T-helper 9 cell (primary cell): ENCODE data around the gene KRTAP1-5.
"Not testable (repeated sequence)": the region's sequence is repeated elsewhere in the genome, so short reads cannot be mapped to it uniquely, and the experiment has no call there.

Source experiments
- DNase-seq: peaks from one replicate; pipeline ENCODE4 v3.0.0-alpha.2; 2020

The KRTAP1-5 gene

DNA sequence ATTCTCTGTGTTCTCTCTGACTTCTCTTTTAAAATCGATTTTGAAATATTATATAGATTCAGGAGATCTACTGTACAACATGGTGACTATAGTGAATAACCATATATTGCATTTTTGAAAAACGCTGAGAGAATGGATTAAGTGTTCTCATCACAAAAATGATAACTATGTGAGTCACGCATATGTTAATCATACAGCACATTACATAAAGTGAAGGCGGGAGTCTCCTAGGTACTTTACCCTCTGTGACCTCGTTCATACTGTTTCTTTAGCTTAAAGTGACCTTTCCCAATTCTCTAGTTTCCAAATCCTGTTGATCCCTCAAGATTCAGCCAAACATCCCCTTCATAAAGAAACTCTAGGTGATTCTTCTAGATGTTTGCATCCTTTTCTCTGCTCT lies 24.2 kb downstream of the KRTAP1-5 start:
- DNase-seq, result no peak

DNA sequence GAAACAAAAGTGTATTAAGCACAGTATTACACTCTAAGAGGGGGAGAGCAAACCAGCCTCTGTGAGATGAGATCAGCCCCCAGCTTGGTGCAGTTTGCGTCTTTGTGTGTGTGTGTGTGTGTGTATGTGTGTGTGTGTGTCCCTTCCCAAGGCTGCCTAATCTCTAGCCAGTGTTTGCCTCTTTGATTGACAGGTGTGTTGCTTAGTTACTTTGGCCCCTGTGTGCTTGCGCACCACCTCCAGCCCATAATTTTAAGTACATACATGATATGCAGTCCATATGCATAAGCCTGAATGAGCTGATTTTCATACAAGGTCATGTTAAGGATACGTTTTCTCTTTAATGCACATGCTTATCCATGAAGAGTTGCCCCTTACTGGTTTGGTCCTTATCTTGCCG lies 25.2 kb downstream of the KRTAP1-5 start:
- no peak for DNase-seq

DNA sequence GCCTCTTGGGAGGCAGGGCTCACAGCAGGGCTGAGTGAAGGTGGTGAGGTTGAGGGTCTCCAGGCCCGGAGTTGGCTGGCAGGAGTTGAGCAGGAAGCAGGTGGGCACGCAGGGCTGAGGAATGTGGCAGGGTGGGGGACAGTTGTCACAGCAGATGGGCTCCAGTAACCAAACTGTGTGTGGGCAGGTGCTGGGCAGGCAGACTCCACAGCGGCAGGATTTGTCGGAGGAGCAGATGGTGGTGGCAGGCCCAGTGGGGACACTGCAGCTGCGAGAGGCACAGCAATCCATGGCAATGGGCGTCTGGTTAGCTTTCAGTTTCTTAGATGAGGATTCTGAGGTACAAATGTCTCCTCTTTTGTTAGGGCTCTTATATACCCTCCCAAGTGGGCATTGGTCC lies 27.4 kb downstream of the KRTAP1-5 start, which contains the start of gene KRTAP3-2:
KRTAP3-2 (minus strand) TSS at position 344 of the 400 bp plus-strand sequence; CDS start at position 291, 53 bp downstream.
- DNase-seq, result not testable (repeated sequence)

DNA sequence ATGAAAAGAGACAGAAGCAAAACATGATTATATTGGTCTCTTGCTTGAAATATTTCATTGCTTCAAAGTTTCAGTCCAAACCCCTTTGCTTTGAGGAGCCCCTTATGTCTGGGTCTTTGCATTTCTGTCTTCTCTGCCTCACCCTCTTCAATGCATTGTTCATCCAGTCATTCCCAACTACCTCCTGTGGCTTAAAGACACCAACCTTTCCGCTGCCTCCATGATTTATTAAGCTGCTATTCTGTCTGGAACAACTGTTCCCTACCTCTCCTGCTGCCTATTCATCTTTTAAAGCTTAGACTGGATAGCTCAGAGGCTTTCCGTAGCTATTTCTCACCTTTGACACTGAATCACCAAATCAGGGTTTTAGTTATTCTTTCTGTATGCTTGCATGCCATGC lies 29.6 kb downstream of the KRTAP1-5 start:
- DNase-seq, result no peak

DNA sequence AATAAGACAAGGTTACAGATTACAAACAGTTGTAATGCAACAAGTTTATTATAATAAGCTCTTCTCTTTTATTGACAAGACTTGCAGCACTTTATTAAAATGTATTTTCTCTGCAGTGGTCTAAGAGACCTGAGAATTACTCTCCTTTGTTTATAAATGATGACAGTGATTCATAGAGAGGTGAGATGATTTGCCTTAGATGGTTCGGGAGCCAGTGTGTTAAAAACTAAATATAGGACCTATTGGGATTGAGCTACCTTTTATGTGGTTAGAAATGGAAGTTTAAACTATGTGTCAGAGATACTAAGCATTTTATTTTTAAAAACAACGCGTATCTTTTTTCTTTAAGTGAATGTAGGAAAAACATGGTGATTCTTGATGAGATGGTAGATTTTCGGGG lies 30.2 kb downstream of the KRTAP1-5 start:
- no peak for DNase-seq

DNA sequence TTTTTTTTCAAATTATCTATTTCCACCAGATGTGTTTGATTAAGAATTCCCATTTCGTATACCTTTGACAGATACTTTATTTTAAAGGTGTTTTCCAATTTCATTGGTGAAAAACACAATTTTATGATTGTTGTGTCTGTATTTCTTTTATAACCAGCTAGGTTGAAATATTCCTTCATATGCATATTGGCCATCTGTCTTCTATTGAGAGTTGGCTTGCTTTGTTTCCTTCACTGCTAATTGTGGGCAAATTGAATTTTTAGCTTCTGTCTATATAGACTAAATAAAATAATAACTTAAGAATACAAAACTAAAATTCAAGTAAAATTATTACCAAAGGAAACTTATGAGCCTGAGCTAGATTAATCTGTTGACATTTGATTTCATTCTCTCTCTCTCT lies 31.9 kb downstream of the KRTAP1-5 start:
- no peak for DNase-seq

DNA sequence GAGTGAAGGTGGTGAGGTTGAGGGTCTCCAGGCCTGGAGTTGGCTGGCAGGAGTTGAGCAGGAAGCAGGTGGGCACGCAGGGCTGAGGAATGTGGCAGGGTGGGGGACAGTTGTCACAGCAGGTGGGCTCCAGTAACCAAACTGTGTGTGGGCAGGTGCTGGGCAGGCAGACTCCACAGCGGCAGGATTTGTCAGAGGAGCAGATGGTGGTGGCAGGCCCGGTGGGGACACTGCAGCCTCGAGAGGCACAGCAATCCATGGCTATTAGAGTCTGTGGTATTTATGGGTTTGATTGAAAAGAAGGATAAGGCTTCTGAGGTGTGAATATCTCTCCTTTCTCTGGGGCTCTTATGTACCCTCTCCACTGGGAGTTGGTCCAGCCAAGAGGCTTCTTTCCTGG lies 33.2 kb downstream of the KRTAP1-5 start, which contains the start of gene KRTAP3-3:
KRTAP3-3 (minus strand) TSS at position 326 of the 400 bp plus-strand sequence; CDS start at position 259, 67 bp downstream.
- DNase-seq, result no peak

DNA sequence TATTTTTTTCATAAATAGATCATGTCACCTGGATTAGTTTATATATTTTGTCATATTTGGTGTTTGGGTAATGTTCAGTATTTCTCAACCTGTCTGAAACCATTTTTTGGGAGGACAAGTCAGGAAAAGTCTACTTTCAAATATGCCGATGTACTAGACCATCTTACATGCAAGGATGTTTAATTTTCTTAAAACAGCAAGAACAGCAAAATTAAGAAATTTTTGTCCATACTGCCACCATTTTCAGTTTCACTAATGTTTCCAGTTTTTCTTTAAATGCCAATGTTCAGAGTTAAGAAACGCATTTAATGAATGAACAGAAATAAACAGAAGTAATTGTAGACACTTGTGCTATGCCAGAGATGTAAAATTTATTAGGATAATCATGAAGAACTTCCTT lies 33.9 kb downstream of the KRTAP1-5 start:
- DNase-seq, result no peak

DNA sequence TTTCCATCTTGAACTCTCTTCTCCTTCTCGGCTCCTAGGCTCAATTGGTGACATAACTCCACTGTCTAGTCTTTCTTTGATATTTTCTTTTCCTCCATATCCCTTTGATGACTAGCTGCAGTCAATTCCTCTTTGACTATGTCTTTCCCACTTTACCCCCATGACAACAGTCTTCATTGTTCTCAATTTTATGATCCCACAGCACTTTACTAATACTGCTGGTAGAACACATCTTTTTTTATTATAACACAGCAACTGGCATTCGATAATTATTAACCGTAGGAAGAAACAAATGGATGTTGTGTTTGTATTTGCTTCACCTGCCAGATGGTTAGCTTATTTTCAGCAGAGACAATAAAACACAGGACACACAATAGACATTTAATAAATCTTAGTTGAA lies 34.3 kb downstream of the KRTAP1-5 start:
- no peak for DNase-seq

DNA sequence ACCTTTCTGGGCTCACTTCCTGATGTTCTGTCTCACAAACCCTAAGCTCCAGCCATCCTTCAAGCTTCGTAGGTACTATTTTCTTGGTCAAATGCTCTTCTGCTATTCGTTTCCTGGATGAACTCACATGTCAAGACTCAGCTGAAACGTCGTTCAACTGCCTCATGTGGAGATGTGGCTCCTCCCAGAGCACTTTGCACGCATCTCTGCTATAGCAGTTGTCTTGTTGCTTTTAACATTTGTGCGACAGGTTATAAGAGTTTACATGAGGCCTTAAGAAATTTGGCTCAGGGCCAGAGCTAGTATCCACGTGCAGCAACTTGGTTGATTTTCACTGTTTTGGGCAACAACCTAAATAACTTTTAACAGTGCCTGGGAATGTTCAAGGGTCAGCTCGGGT lies 40.1 kb downstream of the KRTAP1-5 start:
- DNase-seq, result no peak

DNA sequence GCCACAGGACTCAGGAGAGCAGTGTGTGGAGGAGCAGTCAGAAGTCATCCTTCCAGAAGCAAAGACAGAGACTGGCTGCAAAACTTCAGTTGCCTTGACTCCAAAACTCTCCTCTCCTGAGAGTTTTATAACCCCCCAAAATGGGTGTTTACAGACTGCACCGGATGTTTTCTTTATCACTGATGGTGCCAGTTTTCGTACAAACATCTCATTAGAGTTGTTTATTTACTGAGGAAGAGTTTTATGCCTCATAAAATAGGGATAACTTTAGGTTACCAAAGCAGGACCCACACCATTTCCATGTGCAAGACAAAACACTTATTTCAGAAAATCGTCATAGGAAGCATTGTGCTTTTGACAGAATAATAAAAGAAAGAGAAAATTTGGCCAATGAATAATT lies 42.8 kb downstream of the KRTAP1-5 start, which contains the start of gene KRT40:
KRT40 (minus strand) TSS at position 101 of the 400 bp plus-strand sequence; CDS start at position 48, 53 bp downstream.
- DNase-seq, result no peak

DNA sequence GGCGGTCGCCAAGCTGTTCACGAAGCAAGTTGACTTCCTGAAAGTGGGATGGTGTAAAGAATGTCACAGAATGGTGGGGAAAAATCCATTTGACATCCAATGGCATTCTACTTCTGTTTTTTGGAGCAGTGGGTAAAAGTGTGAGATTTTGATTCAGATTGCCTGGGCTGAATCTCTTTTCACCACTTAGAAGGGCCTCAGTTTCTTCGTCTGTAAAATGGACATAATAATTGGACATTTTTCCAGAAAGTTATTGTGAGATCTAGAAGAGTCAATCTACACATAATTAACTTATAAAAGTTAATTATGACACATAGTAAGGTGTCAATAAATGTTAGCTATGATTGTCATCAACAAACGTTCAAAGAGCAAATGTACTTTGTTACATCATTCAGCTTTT lies 45.9 kb downstream of the KRTAP1-5 start:
- DNase-seq, result no peak

DNA sequence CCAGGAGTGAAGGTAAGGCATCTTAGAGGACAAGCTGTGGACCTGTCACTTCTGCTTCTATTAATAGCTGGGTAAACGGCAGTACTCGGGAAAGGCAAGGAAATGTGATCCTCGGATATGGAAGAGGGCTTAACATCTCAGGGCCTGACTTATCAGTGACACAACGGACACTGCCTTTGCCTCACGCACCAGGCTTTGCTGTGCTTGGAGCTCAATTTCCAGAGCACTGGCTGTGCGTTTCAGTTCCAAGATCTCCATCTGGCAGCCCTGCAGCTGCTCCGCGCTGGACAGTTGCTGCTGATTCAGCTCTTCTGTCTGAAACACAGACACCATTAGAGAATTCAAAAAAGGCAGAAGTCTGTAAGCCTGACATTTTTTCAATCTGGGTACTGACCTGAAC lies 46.4 kb downstream of the KRTAP1-5 start:
- DNase-seq, result no peak

DNA sequence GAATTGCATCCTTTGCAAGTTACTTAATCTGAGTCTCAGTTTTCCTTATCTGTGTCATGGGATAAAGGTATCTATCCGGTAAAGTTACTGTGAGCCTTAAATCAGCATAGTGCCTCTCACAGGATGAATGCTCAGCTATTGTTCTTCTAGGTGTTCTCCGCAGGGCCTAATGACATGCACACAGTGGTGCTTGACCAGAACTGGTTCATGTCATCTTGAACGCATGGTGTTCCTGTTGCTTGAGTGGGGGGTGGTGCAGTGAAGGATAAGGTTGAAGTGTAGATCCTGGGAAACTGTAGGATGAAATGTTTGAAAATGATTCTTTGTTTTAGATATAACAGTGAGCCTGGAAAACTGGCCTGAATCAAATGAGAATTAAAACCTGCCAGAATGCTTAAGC lies 46.9 kb downstream of the KRTAP1-5 start:
- DNase-seq, result no peak

DNA sequence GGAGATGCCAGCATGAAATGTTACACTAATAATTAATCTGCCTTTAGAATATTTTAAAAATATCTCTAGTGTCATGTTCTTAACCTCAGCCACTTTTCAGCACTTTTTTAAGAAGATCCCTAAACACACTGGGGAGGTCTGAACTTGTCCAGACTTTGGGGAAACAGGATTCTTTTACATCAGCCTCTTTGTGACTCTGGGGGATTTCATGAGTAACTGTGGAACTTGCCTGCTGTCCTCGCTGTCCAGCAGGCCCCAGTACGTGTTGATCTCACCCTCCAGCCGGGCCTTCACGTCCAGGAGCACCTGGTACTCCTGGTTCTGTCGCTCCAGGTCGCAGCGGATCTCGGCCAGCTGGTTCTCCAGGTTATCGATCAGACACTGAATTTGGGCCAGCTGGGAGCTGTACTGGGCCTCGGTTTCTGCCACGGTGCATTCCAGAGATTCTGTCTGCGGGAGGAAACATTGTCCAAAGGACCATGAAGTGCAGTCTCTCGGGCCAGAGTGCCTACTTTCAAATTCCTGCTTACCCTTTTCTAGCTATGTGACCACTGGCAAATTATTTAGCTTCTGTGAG lies 48.3 kb downstream of the KRTAP1-5 start:
- no peak for DNase-seq
